Urinary bladder (tissue), 4 donors: ENCODE results near the gene RPS8. TPM values are rescaled to one million over a fixed set of nuclear protein-coding genes. Genes with fewer than 3 reads are reported as not detected.
A peak's percentile ranks its signal among the peaks of the same experiment; 100 is the strongest.

Experiments used
- DNase-seq: peaks from one replicate; pipeline ENCODE4 v3.0.0-alpha.2; 2015; ENCODE audit errors: extremely low spot score
- H3K27ac ChIP-seq: one replicate; pipeline ENCODE4 v1.5.1; 2013; ENCODE audit warnings: low read depth, mild to moderate bottlenecking, moderate library complexity
- H3K36me3 ChIP-seq: one replicate; pipeline ENCODE4 v1.6.1; 2013; ENCODE audit warnings: mild to moderate bottlenecking, moderate library complexity; ENCODE audit not compliant: insufficient read depth
- H3K4me1 ChIP-seq: one replicate; pipeline ENCODE4 v1.6.1; 2013; ENCODE audit warnings: mild to moderate bottlenecking, moderate library complexity; ENCODE audit not compliant: insufficient read depth
- H3K4me3 ChIP-seq: one replicate; pipeline ENCODE4 v1.5.1; 2013; ENCODE audit warnings: low read depth, low read length
- WGBS: extraction: QIAGEN DNeasy Blood & Tissue Kit; methylation state at CpG from one replicate; pipeline ENCODE4 v1.1.7; 2013; 5-methylcytosine and 5-hydroxymethylcytosine counted together
- polyA plus RNA-seq: library from polyadenylated mRNA; stranded (reverse); fragments of 200-250 nt; gene quantifications from one replicate; pipeline ENCODE4 v1.2.3, GENCODE V29; 2013
- small RNA-seq: library from RNA; depleted of rRNA; stranded (forward); fragments of <200 nt; gene quantifications from one replicate; pipeline ENCODE3, GENCODE V24; 2014
- total RNA-seq: library from RNA; depleted of rRNA; stranded (reverse); fragments of >200 nt; gene quantifications from one replicate; pipeline ENCODE4 v1.2.3, GENCODE V29; 2014
- donor health status: healthy with polysubstance abuse.
- donor health status: healthy.

RPS8 gene
- total and polyA plus RNA-seq, 2 donors: 1,711 to 2,358 TPM

DNA sequence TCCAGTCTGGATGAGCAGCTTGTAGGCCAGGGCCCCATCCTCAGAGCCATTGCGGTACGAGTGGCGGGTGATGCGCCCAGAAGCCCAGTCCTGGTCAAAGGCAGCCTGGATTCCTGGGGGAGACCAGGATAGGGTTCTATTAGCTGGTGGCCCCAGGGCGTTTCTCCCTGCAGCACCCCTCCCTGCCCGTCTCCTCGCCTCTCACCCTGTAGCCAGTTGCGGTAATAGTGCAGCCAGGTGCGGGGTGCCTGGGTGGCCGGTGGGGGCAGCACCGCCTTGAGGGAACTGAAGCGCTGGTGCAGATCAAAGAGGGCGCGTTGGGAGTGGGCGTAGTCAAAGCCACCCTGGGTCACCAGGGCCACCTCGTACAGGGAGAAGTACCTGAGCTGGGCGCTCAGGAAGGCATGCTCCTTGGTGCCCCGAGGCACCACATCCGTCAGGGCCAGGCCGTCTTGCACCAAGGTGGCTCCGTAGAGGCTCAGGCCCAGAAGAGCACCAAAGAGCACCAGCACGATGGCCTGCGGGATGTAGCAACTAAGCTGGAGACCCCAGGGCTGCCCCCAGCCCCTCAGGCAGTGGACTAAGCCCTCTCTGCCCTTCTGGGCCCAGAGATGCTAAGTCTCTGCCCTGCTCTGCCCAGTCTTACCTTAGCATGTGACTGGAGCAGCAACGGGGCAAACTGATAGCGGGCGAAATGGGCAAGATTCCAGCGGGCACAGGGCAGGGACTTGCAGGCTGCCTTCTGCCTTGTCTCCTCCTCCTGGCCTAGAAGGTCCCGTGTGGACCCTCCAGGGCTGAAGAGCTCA is 52.1 kb downstream of the RPS8 start:
- H3K27ac ChIP-seq: no peak overlapping the region
- H3K4me1 ChIP-seq: no peaks in the 10 kb centered on the region
- no peak for DNase-seq
- 91% methylated on average over 28 of the region's 28 CpGs for WGBS
- H3K4me3 ChIP-seq: no peak overlapping the region
- H3K36me3 ChIP-seq: no peaks in the 10 kb centered on the region

DNA sequence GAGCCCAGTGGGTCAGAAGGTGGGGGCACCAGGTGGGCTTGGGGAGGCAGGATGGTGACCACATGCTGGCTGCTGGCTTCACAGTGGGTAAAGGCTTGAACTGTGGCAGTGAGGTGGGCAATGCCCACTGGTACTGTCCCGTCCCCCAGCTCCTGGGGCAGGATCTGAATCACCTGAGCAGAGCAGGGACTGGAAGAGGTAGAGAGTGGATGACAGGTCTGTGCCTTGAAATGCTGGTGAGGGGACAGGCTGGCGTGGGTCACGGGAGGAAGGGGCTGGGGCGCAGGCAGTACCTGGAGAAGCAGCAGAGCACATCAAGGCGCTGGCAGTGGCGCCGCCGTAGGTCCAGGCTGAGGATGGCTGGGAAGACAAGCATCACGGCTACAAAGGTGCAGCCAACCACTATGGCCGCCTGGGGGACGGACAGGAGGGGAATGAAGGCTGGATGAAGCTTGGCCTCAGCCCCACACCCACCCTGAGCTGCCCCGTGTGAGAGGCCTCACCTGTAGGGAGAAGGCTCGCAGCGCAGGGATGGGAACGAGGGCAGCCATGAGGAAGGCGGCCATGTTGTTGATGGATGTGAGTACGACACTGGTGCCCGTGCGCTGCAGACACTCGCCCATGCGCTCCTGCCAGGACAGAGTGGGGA is 52.8 kb downstream of the RPS8 start:
- no peaks in the 10 kb centered on the region for H3K36me3 ChIP-seq
- DNase-seq: no peak
- H3K4me3 ChIP-seq: no peak overlapping the region
- no peaks in the 10 kb centered on the region for H3K4me1 ChIP-seq
- H3K27ac ChIP-seq: no peak overlapping the region
- WGBS: 93% methylated on average over 21 of the region's 21 CpGs

Small RNA genes lying within 50 kb of the gene (small RNA-seq; reads per million reads assigned to genes)
- 20.7 reads per million, percentile 95 among the genes with 10 or more reads in this experiment for gene RNU5D-1
- 96.0 reads per million, percentile 97 among the genes with 10 or more reads in this experiment for gene SNORD38A
- gene SNORD38B: not detected
- 1,738 reads per million, percentile 99 among the genes with 10 or more reads in this experiment for gene SNORD46
- not detected for gene SNORD55

Other genes with a start within 250 kb of the RPS8 start
- 2.4 TPM for gene TMEM53, start 101.1 kb upstream of the RPS8 start, total RNA-seq
- gene TMEM53, start 101.1 kb upstream of the RPS8 start, polyA plus RNA-seq: 13.2 TPM
- 1.4 TPM for gene ARMH1, start 100.8 kb upstream of the RPS8 start, total RNA-seq
- 3.5 TPM for gene ARMH1, start 100.8 kb upstream of the RPS8 start, polyA plus RNA-seq
- gene RNU5D-1, start 44.4 kb upstream of the RPS8 start, total RNA-seq: not detected
- gene RNU5D-1, start 44.4 kb upstream of the RPS8 start, polyA plus RNA-seq: not detected
- gene KIF2C, start 35.7 kb upstream of the RPS8 start, total RNA-seq: 9.4 TPM
- 2.6 TPM for gene KIF2C, start 35.7 kb upstream of the RPS8 start, polyA plus RNA-seq
- gene BEST4, start 12.6 kb downstream of the RPS8 start, total RNA-seq: not detected
- 0.30 TPM for gene BEST4, start 12.6 kb downstream of the RPS8 start, polyA plus RNA-seq
- gene PLK3, start 24.8 kb downstream of the RPS8 start, total RNA-seq: 4.7 TPM
- gene PLK3, start 24.8 kb downstream of the RPS8 start, polyA plus RNA-seq: 16.0 TPM
- gene DYNLT4, start 31.8 kb downstream of the RPS8 start, total RNA-seq: not detected
- gene DYNLT4, start 31.8 kb downstream of the RPS8 start, polyA plus RNA-seq: 0.35 TPM
- gene BTBD19, start 33.0 kb downstream of the RPS8 start, total RNA-seq: 5.3 TPM
- gene BTBD19, start 33.0 kb downstream of the RPS8 start, polyA plus RNA-seq: 4.3 TPM
- gene PTCH2, start 67.7 kb downstream of the RPS8 start, total RNA-seq: 4.4 TPM
- 2.2 TPM for gene PTCH2, start 67.7 kb downstream of the RPS8 start, polyA plus RNA-seq
- 27.8 TPM for gene EIF2B3, start 211.1 kb downstream of the RPS8 start, total RNA-seq
- gene EIF2B3, start 211.1 kb downstream of the RPS8 start, polyA plus RNA-seq: 23.2 TPM
- 9.4 TPM for gene HECTD3, start 235.8 kb downstream of the RPS8 start, total RNA-seq
- gene HECTD3, start 235.8 kb downstream of the RPS8 start, polyA plus RNA-seq: 37.2 TPM
- gene UROD, start 236.7 kb downstream of the RPS8 start, total RNA-seq: 75.4 TPM
- gene UROD, start 236.7 kb downstream of the RPS8 start, polyA plus RNA-seq: 97.6 TPM